KMS-11 (cell line): ENCODE results near the gene SFXN4.

ENCODE experiments used
- H2AFZ ChIP-seq: fragments of 200-600 bp; sonication (generic); 2 replicates; pipeline ENCODE4 v1.6.1; 2016; ENCODE audit warnings: antibody characterized with exemption, mixed run types, low read depth
- H3K27ac ChIP-seq: fragments of 200-600 bp; sonication (generic); 2 replicates; pipeline ENCODE4 v1.6.1; 2016; ENCODE audit warnings: mild to moderate bottlenecking, mixed run types
- H3K27me3 ChIP-seq: fragments of 200-600 bp; sonication (generic); 2 replicates; pipeline ENCODE4 v1.6.1; 2017; ENCODE audit warnings: mild to moderate bottlenecking, low read depth, mixed run types, moderate library complexity; ENCODE audit not compliant: insufficient read depth
- H3K36me3 ChIP-seq: fragments of 200-600 bp; sonication (generic); 2 replicates; pipeline ENCODE4 v1.6.1; 2017; ENCODE audit warnings: mild to moderate bottlenecking, mixed run types; ENCODE audit not compliant: insufficient read depth
- H3K4me1 ChIP-seq: fragments of 200-600 bp; sonication (generic); 2 replicates; pipeline ENCODE4 v1.6.1; 2016; ENCODE audit warnings: mild to moderate bottlenecking, low read depth, mixed run types; ENCODE audit not compliant: poor library complexity, severe bottlenecking
- H3K4me2 ChIP-seq: fragments of 200-600 bp; sonication (generic); 2 replicates; pipeline ENCODE4 v1.7.0; 2016; ENCODE audit warnings: mild to moderate bottlenecking, mixed run types
- H3K4me3 ChIP-seq: fragments of 200-600 bp; sonication (generic); IDR thresholded peaks from 2 replicates; pipeline ENCODE4 v1.6.1; 2017; ENCODE audit warnings: low read depth, low read length, mixed read lengths; ENCODE audit not compliant: insufficient read depth
- H3K79me2 ChIP-seq: fragments of 200-600 bp; sonication (generic); 2 replicates; pipeline ENCODE4 v1.6.1; 2016; ENCODE audit warnings: low read depth, mixed run types; ENCODE audit not compliant: insufficient read depth
- H3K9ac ChIP-seq: fragments of 200-600 bp; sonication (generic); 2 replicates; pipeline ENCODE4 v1.6.1; 2016; ENCODE audit warnings: mild to moderate bottlenecking, mixed run types
- H4K20me1 ChIP-seq: fragments of 200-600 bp; sonication (generic); 2 replicates; pipeline ENCODE4 v1.6.1; 2016; ENCODE audit warnings: mild to moderate bottlenecking, mixed run types; ENCODE audit not compliant: insufficient read depth
- CTCF ChIP-seq: fragments of 200-600 bp; sonication (generic); conservative IDR thresholded peaks from 2 replicates; pipeline ENCODE4 v1.6.1; 2017; ENCODE audit warnings: low read depth, mild to moderate bottlenecking, antibody characterized with exemption, low read length, moderate library complexity, mixed read lengths

Gene SFXN4

GRCh38 chr10:119209736-119210355 is 44.3 kb upstream of the SFXN4 start:
- H3K9ac ChIP-seq = no peak overlapping the region
- no peak overlapping the region for H3K27ac ChIP-seq
- peaks cover 19% of the 10 kb centered on the region for H3K27me3 ChIP-seq
- no peaks in the 10 kb centered on the region for H3K79me2 ChIP-seq
- H2AFZ ChIP-seq = no peak overlapping the region
- no peaks in the 10 kb centered on the region for H4K20me1 ChIP-seq
- H3K4me1 ChIP-seq = peaks cover 27% of the 10 kb centered on the region
- H3K4me3 ChIP-seq = no peak overlapping the region
- TF ChIP-seq CTCF = peak; percentile 52; the same call in 1 of the 2 replicates
- H3K36me3 ChIP-seq = no peaks in the 10 kb centered on the region
- peak overlapping the region; percentile 16; the same call in 1 of the 2 replicates for H3K4me2 ChIP-seq

GRCh38 chr10:119209035-119209735 is 43.7 kb upstream of the SFXN4 start:
- no peak overlapping the region for H2AFZ ChIP-seq
- H3K4me2 ChIP-seq = peak overlapping the region; percentile 69; the same call in 1 of the 2 replicates
- peak; percentile 90 for TF ChIP-seq CTCF
- H3K27ac ChIP-seq = no peak overlapping the region
- no peaks in the 10 kb centered on the region for H4K20me1 ChIP-seq
- no peaks in the 10 kb centered on the region for H3K36me3 ChIP-seq
- H3K27me3 ChIP-seq = peaks cover 19% of the 10 kb centered on the region
- no peak overlapping the region for H3K4me3 ChIP-seq
- H3K79me2 ChIP-seq = no peaks in the 10 kb centered on the region
- H3K4me1 ChIP-seq = peaks cover 27% of the 10 kb centered on the region
- no peak overlapping the region for H3K9ac ChIP-seq

GRCh38 chr10:119208553-119208940 is 43.0 kb upstream of the SFXN4 start:
- H3K4me3 ChIP-seq = no peak overlapping the region
- no peaks in the 10 kb centered on the region for H4K20me1 ChIP-seq
- peaks cover 27% of the 10 kb centered on the region for H3K4me1 ChIP-seq
- no peak for TF ChIP-seq CTCF
- H2AFZ ChIP-seq = no peak overlapping the region
- no peaks in the 10 kb centered on the region for H3K79me2 ChIP-seq
- H3K36me3 ChIP-seq = no peaks in the 10 kb centered on the region
- H3K9ac ChIP-seq = no peak overlapping the region
- H3K4me2 ChIP-seq = peak overlapping the region; percentile 69
- peaks cover 19% of the 10 kb centered on the region for H3K27me3 ChIP-seq
- no peak overlapping the region for H3K27ac ChIP-seq

- Histone ChIP-seq H4K20me1 (no peaks in the 10 kb centered on the region), H3K27ac (no peak overlapping the region), H3K27me3 (peaks cover 19% of the 10 kb centered on the region), H3K79me2 (no peaks in the 10 kb centered on the region), H2AFZ (peak overlapping the region; percentile 70), H3K9ac (no peak overlapping the region), H3K4me3 (no peak overlapping the region), H3K4me2 (peak overlapping the region; percentile 69), H3K36me3 (no peaks in the 10 kb centered on the region), H3K4me1 (peaks cover 27% of the 10 kb centered on the region)
- no peak for TF ChIP-seq CTCF
Observed at GRCh38 chr10:119207713-119208552, 42.4 kb upstream of the SFXN4 start.
